Left ventricle myocardium inferior (tissue), 1 donor: Measurements from ENCODE around the gene ENTHD1. TPM values are rescaled to one million over a fixed set of nuclear protein-coding genes. Genes with fewer than 3 reads are reported as not detected.

Experiments
- DNase-seq: peaks from one replicate; pipeline ENCODE4 v3.0.0-alpha.2; 2020
- H3K27ac ChIP-seq: fragments of 200-600 bp; replicated peaks from 2 replicates; pipeline ENCODE4 v1.8.0; 2021
- H3K27me3 ChIP-seq: fragments of 200-600 bp; 2 replicates; pipeline ENCODE4 v1.8.0; 2021; ENCODE audit warnings: low read depth
- H3K36me3 ChIP-seq: fragments of 200-600 bp; 2 replicates; pipeline ENCODE4 v1.8.0; 2021
- H3K4me1 ChIP-seq: fragments of 200-600 bp; 2 replicates; pipeline ENCODE4 v1.8.0; 2021
- H3K4me3 ChIP-seq: fragments of 200-600 bp; 2 replicates; pipeline ENCODE4 v1.8.0; 2021; ENCODE audit warnings: mild to moderate bottlenecking, moderate library complexity
- H3K9me3 ChIP-seq: fragments of 200-600 bp; replicated peaks from 2 replicates; pipeline ENCODE4 v1.8.0; 2021
- CTCF ChIP-seq: fragments of 200-600 bp; IDR thresholded peaks from 2 replicates; pipeline ENCODE4 v1.8.0; 2021; ENCODE audit warnings: antibody characterized with exemption, mild to moderate bottlenecking, borderline replicate concordance
- intact Hi-C: fragments of 100-400 bp; cut with micrococcal nuclease; formaldehyde crosslinking; loops from one replicate; pipeline ENCODE4 v1.11.0; 2022
- total RNA-seq: library from RNA; stranded (reverse); fragmentation: NEBNext Ultra II Directional; extraction: Animal tissue kit (Norgen Biotek cat#: 25700); gene quantifications from one replicate; pipeline ENCODE4 v1.2.1, GENCODE V29; 2021
- donor health status: DM: no; HTN: yes; CAD: no; lungs with severe emphysema.

Gene ENTHD1
- total RNA-seq, 1 donor from 2014 or later, result not detected

GRCh38 chr22:39773976-39774539 is 119.5 kb downstream of the ENTHD1 start:
- H3K36me3 ChIP-seq, result no peaks in the 10 kb centered on the region
- intact Hi-C loops, result no loop called here
- H3K4me3 ChIP-seq, result no peak overlapping the region
- H3K9me3 ChIP-seq, result peaks cover 17% of the 10 kb centered on the region
- H3K4me1 ChIP-seq, result no peaks in the 10 kb centered on the region
- H3K27ac ChIP-seq, result no peak overlapping the region
- DNase-seq, result no peak
- H3K27me3 ChIP-seq, result peaks cover 83% of the 10 kb centered on the region
- TF ChIP-seq CTCF, result no peak

GRCh38 chr22:39773503-39773902 is 120.1 kb downstream of the ENTHD1 start:
- H3K4me3 ChIP-seq, result no peak overlapping the region
- peaks cover 17% of the 10 kb centered on the region for H3K9me3 ChIP-seq
- peaks cover 83% of the 10 kb centered on the region for H3K27me3 ChIP-seq
- TF ChIP-seq CTCF, result no peak
- H3K27ac ChIP-seq, result no peak overlapping the region
- H3K4me1 ChIP-seq, result no peaks in the 10 kb centered on the region
- DNase-seq, result no peak
- intact Hi-C loops, result no loop called here
- H3K36me3 ChIP-seq, result no peaks in the 10 kb centered on the region

- Histone ChIP-seq H3K27ac (no peak overlapping the region), H3K27me3 (peaks cover 83% of the 10 kb centered on the region), H3K4me3 (no peak overlapping the region), H3K4me1 (no peaks in the 10 kb centered on the region), H3K36me3 (no peaks in the 10 kb centered on the region), H3K9me3 (peaks cover 17% of the 10 kb centered on the region)
- no peak for DNase-seq
- intact Hi-C loops, result no loop called here
- no peak for TF ChIP-seq CTCF
Measured at GRCh38 chr22:39771486-39771885, 122.1 kb downstream of the ENTHD1 start.

GRCh38 chr22:39765661-39766060 is 127.9 kb downstream of the ENTHD1 start:
- Histone ChIP-seq H3K36me3 (no peaks in the 10 kb centered on the region), H3K27ac (no peak overlapping the region), H3K9me3 (peaks cover 16% of the 10 kb centered on the region), H3K27me3 (peaks cover 71% of the 10 kb centered on the region), H3K4me3 (no peak overlapping the region), H3K4me1 (no peaks in the 10 kb centered on the region)
- DNase-seq, result no peak
- TF ChIP-seq CTCF, result no peak
- intact Hi-C loops, result no loop called here

- Histone ChIP-seq H3K4me3 (no peak overlapping the region), H3K36me3 (no peaks in the 10 kb centered on the region), H3K9me3 (peaks cover 21% of the 10 kb centered on the region), H3K4me1 (no peaks in the 10 kb centered on the region), H3K27me3 (peaks cover 65% of the 10 kb centered on the region), H3K27ac (no peak overlapping the region)
- no peak for DNase-seq
- no peak for TF ChIP-seq CTCF
- intact Hi-C loops, result no loop called here
Measured at GRCh38 chr22:39765046-39765445, 128.5 kb downstream of the ENTHD1 start.
